ENCODE results near the gene MMRN1.

MMRN1 gene

GRCh38 chr4:89914609-89915550, 20.2 kb downstream of the MMRN1 start:
- H3K9ac ChIP-seq (ENCODE audit: low read length) = no peak overlapping the region
- H3K4me1 ChIP-seq (ENCODE audit: control insufficient read depth, low read depth, low read length) = peaks cover 17% of the 10 kb centered on the region
- H3K36me3 ChIP-seq (ENCODE audit: control insufficient read depth, low read depth, low read length) = no peaks in the 10 kb centered on the region
- no peaks in the 10 kb centered on the region for H3K9me3 ChIP-seq (ENCODE audit: control insufficient read depth, low read depth, low read length)
- H3K27ac ChIP-seq (ENCODE audit: low read length) = no peak overlapping the region
- no peak overlapping the region for H3K4me3 ChIP-seq (ENCODE audit: low read length)
- H3K27me3 ChIP-seq (ENCODE audit: control insufficient read depth, insufficient read depth, low read length) = no peaks in the 10 kb centered on the region

DNA sequence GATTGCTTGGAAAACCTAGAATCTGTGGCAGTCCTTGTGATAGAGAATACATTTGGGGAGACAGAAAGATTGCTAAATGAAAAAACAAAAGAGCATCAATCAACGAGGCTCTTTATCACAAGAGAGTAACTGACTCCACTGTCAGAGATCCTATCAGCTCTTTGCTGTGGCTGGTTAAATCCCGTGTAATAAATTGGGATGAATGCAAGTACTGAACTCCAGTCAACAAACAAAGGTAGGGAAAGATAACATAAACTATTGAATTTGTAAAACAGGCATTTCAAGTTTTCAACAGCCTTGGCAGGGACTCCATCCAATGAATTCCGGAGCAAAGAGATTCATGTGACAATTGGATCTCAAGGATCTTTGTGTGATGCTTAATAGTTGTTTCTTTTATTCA, 21.3 kb downstream of the MMRN1 start:
- H3K4me3 ChIP-seq (ENCODE audit: low read length) = no peak overlapping the region
- no peak overlapping the region for H3K27ac ChIP-seq (ENCODE audit: low read length)
- H3K36me3 ChIP-seq (ENCODE audit: control insufficient read depth, low read depth, low read length) = no peaks in the 10 kb centered on the region

DNA sequence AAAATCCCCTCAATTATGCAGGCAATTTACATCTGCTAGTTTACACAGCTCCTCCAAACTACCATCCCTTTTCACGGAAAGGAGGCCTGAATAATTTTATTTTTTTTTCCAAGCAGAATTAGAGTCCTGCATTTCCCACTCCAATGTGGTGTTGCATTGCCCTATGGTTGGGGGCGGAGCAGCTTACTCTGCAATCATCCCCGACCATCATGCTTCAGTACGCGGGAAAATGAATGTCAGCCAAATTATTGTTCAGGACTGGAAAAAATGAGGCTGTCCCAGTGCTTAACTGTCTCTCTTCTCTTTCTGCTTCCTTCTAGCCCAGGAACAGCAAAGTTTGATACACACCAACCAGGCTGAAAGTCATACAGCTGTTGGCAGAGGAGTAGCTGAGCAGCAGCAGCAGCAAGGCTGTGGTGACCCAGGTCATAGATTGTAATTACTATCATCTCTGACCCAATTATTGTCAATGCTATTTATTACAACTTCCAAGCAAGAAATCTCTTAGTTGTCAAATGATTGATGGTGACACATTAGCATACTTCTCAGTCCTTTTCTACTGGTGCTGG, 28.3 kb downstream of the MMRN1 start:
- H3K36me3 ChIP-seq (ENCODE audit: control insufficient read depth, low read depth, low read length) = no peaks in the 10 kb centered on the region

More for the DNA sequence above, 21.3 kb downstream of the MMRN1 start:
- Histone ChIP-seq H3K4me1 (ENCODE audit: control insufficient read depth, low read depth, low read length) (peaks cover 22% of the 10 kb centered on the region), H3K9ac (ENCODE audit: low read length) (no peak overlapping the region), H3K9me3 (ENCODE audit: control insufficient read depth, low read depth, low read length) (no peaks in the 10 kb centered on the region), H3K27me3 (ENCODE audit: control insufficient read depth, insufficient read depth, low read length) (no peaks in the 10 kb centered on the region)

GRCh38 chr4:89928838-89929237, 34.2 kb downstream of the MMRN1 start:
- Histone ChIP-seq H3K36me3 (ENCODE audit: control insufficient read depth, low read depth, low read length) (no peaks in the 10 kb centered on the region), H3K9ac (ENCODE audit: low read length) (no peak overlapping the region), H3K27ac (ENCODE audit: low read length) (no peak overlapping the region), H3K4me3 (ENCODE audit: low read length) (no peak overlapping the region), H3K9me3 (ENCODE audit: control insufficient read depth, low read depth, low read length) (no peaks in the 10 kb centered on the region), H3K4me1 (ENCODE audit: control insufficient read depth, low read depth, low read length) (peaks cover 6% of the 10 kb centered on the region), H3K27me3 (ENCODE audit: control insufficient read depth, insufficient read depth, low read length) (no peaks in the 10 kb centered on the region)

More for the DNA sequence above, 28.3 kb downstream of the MMRN1 start:
- Histone ChIP-seq H3K9me3 (ENCODE audit: control insufficient read depth, low read depth, low read length) (no peaks in the 10 kb centered on the region), H3K4me1 (ENCODE audit: control insufficient read depth, low read depth, low read length) (peaks cover 6% of the 10 kb centered on the region), H3K4me3 (ENCODE audit: low read length) (no peak overlapping the region), H3K27ac (ENCODE audit: low read length) (no peak overlapping the region), H3K27me3 (ENCODE audit: control insufficient read depth, insufficient read depth, low read length) (no peaks in the 10 kb centered on the region), H3K9ac (ENCODE audit: low read length) (no peak overlapping the region)

DNA sequence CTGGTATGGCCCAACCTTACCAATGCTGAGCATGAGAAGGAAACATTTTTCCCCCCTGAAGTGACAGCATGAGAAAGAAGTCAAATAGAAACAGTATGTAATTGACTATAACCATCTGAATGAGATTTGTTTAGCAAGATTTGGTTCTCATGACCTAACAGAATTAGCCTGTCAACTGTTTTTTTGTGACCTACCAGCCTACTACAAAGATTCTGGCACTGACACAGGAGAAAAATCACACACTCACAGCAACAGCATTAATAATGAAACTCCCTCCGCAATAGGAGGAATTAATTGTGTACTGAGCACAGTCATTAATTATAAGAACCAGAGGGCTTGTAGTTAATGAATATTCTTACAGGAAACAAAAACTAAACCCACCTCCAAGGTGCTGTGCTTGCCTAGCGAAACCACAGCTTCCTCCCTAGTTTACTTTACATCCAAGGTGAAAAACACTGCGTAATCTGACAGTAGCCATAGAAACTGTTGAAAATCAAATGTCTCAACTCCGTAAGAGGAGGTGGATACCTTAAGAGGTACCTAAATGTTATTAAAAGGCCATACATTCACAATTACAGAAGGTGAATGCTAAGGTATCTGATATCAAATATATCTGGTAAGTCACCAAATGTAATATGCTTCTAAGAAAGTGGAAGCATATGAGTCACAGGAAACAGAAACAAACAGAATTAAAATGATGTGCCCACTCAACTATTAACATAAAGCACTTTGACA, 34.9 kb downstream of the MMRN1 start:
- no peaks in the 10 kb centered on the region for H3K27me3 ChIP-seq (ENCODE audit: control insufficient read depth, insufficient read depth, low read length)

GRCh38 chr4:89939546-89939945, 44.9 kb downstream of the MMRN1 start:
- Histone ChIP-seq H3K4me3 (ENCODE audit: low read length) (no peak overlapping the region), H3K4me1 (ENCODE audit: control insufficient read depth, low read depth, low read length) (no peaks in the 10 kb centered on the region), H3K27ac (ENCODE audit: low read length) (no peak overlapping the region), H3K36me3 (ENCODE audit: control insufficient read depth, low read depth, low read length) (no peaks in the 10 kb centered on the region), H3K9me3 (ENCODE audit: control insufficient read depth, low read depth, low read length) (no peaks in the 10 kb centered on the region), H3K27me3 (ENCODE audit: control insufficient read depth, insufficient read depth, low read length) (no peaks in the 10 kb centered on the region), H3K9ac (ENCODE audit: low read length) (no peak overlapping the region)

More for the DNA sequence above, 34.9 kb downstream of the MMRN1 start:
- H3K4me3 ChIP-seq (ENCODE audit: low read length) = no peak overlapping the region
- H3K9ac ChIP-seq (ENCODE audit: low read length) = no peak overlapping the region
- H3K4me1 ChIP-seq (ENCODE audit: control insufficient read depth, low read depth, low read length) = peaks cover 6% of the 10 kb centered on the region
- H3K27ac ChIP-seq (ENCODE audit: low read length) = no peak overlapping the region
- no peaks in the 10 kb centered on the region for H3K36me3 ChIP-seq (ENCODE audit: control insufficient read depth, low read depth, low read length)
- no peaks in the 10 kb centered on the region for H3K9me3 ChIP-seq (ENCODE audit: control insufficient read depth, low read depth, low read length)

- no peaks in the 10 kb centered on the region for H3K27me3 ChIP-seq (ENCODE audit: control insufficient read depth, insufficient read depth, low read length)
- H3K9ac ChIP-seq (ENCODE audit: low read length) = no peak overlapping the region
- no peaks in the 10 kb centered on the region for H3K36me3 ChIP-seq (ENCODE audit: control insufficient read depth, low read depth, low read length)
- H3K27ac ChIP-seq (ENCODE audit: low read length) = no peak overlapping the region
- no peak overlapping the region for H3K4me3 ChIP-seq (ENCODE audit: low read length)
- no peaks in the 10 kb centered on the region for H3K9me3 ChIP-seq (ENCODE audit: control insufficient read depth, low read depth, low read length)
- no peaks in the 10 kb centered on the region for H3K4me1 ChIP-seq (ENCODE audit: control insufficient read depth, low read depth, low read length)
Measured at GRCh38 chr4:89939994-89940393, 45.3 kb downstream of the MMRN1 start.

- no peaks in the 10 kb centered on the region for H3K9me3 ChIP-seq (ENCODE audit: control insufficient read depth, low read depth, low read length)
- H3K4me1 ChIP-seq (ENCODE audit: control insufficient read depth, low read depth, low read length) = no peaks in the 10 kb centered on the region
- no peak overlapping the region for H3K27ac ChIP-seq (ENCODE audit: low read length)
- no peaks in the 10 kb centered on the region for H3K27me3 ChIP-seq (ENCODE audit: control insufficient read depth, insufficient read depth, low read length)
- no peak overlapping the region for H3K9ac ChIP-seq (ENCODE audit: low read length)
- H3K36me3 ChIP-seq (ENCODE audit: control insufficient read depth, low read depth, low read length) = no peaks in the 10 kb centered on the region
- H3K4me3 ChIP-seq (ENCODE audit: low read length) = no peak overlapping the region
Measured at GRCh38 chr4:89942811-89943210, 48.2 kb downstream of the MMRN1 start.

- Histone ChIP-seq H3K9me3 (ENCODE audit: control insufficient read depth, low read depth, low read length) (no peaks in the 10 kb centered on the region), H3K4me1 (ENCODE audit: control insufficient read depth, low read depth, low read length) (peaks cover 16% of the 10 kb centered on the region), H3K36me3 (ENCODE audit: control insufficient read depth, low read depth, low read length) (no peaks in the 10 kb centered on the region), H3K9ac (ENCODE audit: low read length) (no peak overlapping the region), H3K27ac (ENCODE audit: low read length) (no peak overlapping the region), H3K27me3 (ENCODE audit: control insufficient read depth, insufficient read depth, low read length) (no peaks in the 10 kb centered on the region), H3K4me3 (ENCODE audit: low read length) (no peak overlapping the region)
Measured at GRCh38 chr4:89949782-89950387, 55.2 kb downstream of the MMRN1 start.

DNA sequence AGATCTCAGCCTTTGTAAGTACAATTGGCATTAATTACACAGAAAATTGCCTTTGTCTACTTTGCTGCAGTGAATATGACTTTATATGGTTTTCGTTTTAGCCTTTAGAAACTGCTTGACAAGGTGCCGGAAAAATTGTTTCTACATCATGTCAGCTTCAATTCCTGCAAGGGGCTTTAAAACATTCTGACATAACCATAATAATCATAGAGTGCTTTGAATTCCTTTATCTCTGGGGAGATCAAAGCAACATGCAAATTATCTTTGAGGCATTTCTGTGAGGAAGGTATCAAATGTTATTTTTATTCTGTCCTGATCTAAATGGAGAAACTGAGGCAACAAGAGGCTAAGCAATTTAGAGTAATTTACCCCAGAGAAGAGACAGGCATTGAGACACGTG, 57.8 kb downstream of the MMRN1 start:
- H3K27me3 ChIP-seq (ENCODE audit: control insufficient read depth, insufficient read depth, low read length) = no peaks in the 10 kb centered on the region

More for the DNA sequence above, 57.8 kb downstream of the MMRN1 start:
- Histone ChIP-seq H3K27ac (ENCODE audit: low read length) (no peak overlapping the region), H3K36me3 (ENCODE audit: control insufficient read depth, low read depth, low read length) (no peaks in the 10 kb centered on the region), H3K9ac (ENCODE audit: low read length) (no peak overlapping the region), H3K9me3 (ENCODE audit: control insufficient read depth, low read depth, low read length) (no peaks in the 10 kb centered on the region), H3K4me3 (ENCODE audit: low read length) (no peak overlapping the region), H3K4me1 (ENCODE audit: control insufficient read depth, low read depth, low read length) (peaks cover 22% of the 10 kb centered on the region)

Measured in iPS-18a (cell line).